ENCODE data around the gene LDLRAD2.
A peak's percentile ranks its signal among the peaks of the same experiment; 100 is the strongest.
"Not testable (repeated sequence)": the region's sequence is repeated elsewhere in the genome, so short reads cannot be mapped to it uniquely, and the experiment has no call there.

Gene LDLRAD2

GRCh38 chr1:21811875-21812305 lies at the start of gene LDLRAD2:
LDLRAD2 (plus strand) TSS chr1:21812265; CDS start chr1:21812452, 187 bp downstream.
- DNase-seq (ENCODE audit: low read depth, low spot score) = no peak

- DNase-seq (ENCODE audit: low read depth, low spot score) = no peak
These were observed 48.8 kb upstream of the LDLRAD2 start for GRCh38 chr1:21763236-21763635.

- DNase-seq (ENCODE audit: low read depth, low spot score) = no peak
These were observed 48.2 kb upstream of the LDLRAD2 start for GRCh38 chr1:21763694-21764419.

- no peak for DNase-seq (ENCODE audit: low read depth, low spot score)
These were observed 47.2 kb upstream of the LDLRAD2 start for GRCh38 chr1:21764615-21765423.

- no peak for DNase-seq (ENCODE audit: low read depth, low spot score)
These were observed 45.9 kb upstream of the LDLRAD2 start for GRCh38 chr1:21766210-21766609.

- DNase-seq (ENCODE audit: low read depth, low spot score) = not testable (repeated sequence)
These were observed 45.0 kb upstream of the LDLRAD2 start for GRCh38 chr1:21767106-21767505.

- no peak for DNase-seq (ENCODE audit: low read depth, low spot score)
These were observed 41.9 kb upstream of the LDLRAD2 start for GRCh38 chr1:21770201-21770600.

- not testable (repeated sequence) for DNase-seq (ENCODE audit: low read depth, low spot score)
These were observed 41.5 kb upstream of the LDLRAD2 start for GRCh38 chr1:21770602-21771001.

GRCh38 chr1:21771672-21772071 lies 40.4 kb upstream of the LDLRAD2 start:
- DNase-seq (ENCODE audit: low read depth, low spot score) = not testable (repeated sequence)

GRCh38 chr1:21773585-21773984 lies 38.5 kb upstream of the LDLRAD2 start:
- no peak for DNase-seq (ENCODE audit: low read depth, low spot score)

GRCh38 chr1:21774835-21775549 lies 37.1 kb upstream of the LDLRAD2 start:
- DNase-seq (ENCODE audit: low read depth, low spot score) = no peak

- no peak for DNase-seq (ENCODE audit: low read depth, low spot score)
These were observed 36.5 kb upstream of the LDLRAD2 start for GRCh38 chr1:21775550-21775914.

- DNase-seq (ENCODE audit: low read depth, low spot score) = no peak
These were observed 36.0 kb upstream of the LDLRAD2 start for GRCh38 chr1:21775985-21776562.

GRCh38 chr1:21776925-21777324 lies 35.1 kb upstream of the LDLRAD2 start:
- not testable (repeated sequence) for DNase-seq (ENCODE audit: low read depth, low spot score)

GRCh38 chr1:21778405-21778727 lies 33.7 kb upstream of the LDLRAD2 start:
- no peak for DNase-seq (ENCODE audit: low read depth, low spot score)

- DNase-seq (ENCODE audit: low read depth, low spot score) = no peak
These were observed 32.2 kb upstream of the LDLRAD2 start for GRCh38 chr1:21779613-21780521.

GRCh38 chr1:21781815-21782348 lies 30.2 kb upstream of the LDLRAD2 start:
- no peak for DNase-seq (ENCODE audit: low read depth, low spot score)

- no peak for DNase-seq (ENCODE audit: low read depth, low spot score)
These were observed 29.7 kb upstream of the LDLRAD2 start for GRCh38 chr1:21782349-21782867.

- DNase-seq (ENCODE audit: low read depth, low spot score) = peak; percentile 90
These were observed 29.0 kb upstream of the LDLRAD2 start, which contains the start of gene USP48 for GRCh38 chr1:21782868-21783678. USP48 (minus strand) TSS chr1:21783149; CDS start chr1:21782957, 192 bp downstream.
